Left ventricle myocardium superior (tissue), 1 donor: ENCODE results near the gene PPP4R1. TPM values are rescaled to one million over a fixed set of nuclear protein-coding genes. Genes with fewer than 3 reads are reported as not detected.

ENCODE experiments used
- ATAC-seq: fragments of 200-7000 bp; cut with Tn5 transposase; one replicate; pipeline ENCODE4 v1.9.1; 2020; ENCODE audit warnings: mild to moderate bottlenecking, moderate library complexity
- DNase-seq: peaks from one replicate; pipeline ENCODE4 v3.0.0-alpha.2; 2020
- intact Hi-C: fragments of 100-400 bp; cut with micrococcal nuclease; formaldehyde crosslinking; loops from one replicate; pipeline ENCODE4 v1.11.0; 2022
- total RNA-seq: library from RNA; stranded (reverse); fragmentation: NEBNext Ultra II Directional; extraction: Animal tissue kit (Norgen Biotek cat#: 25700); gene quantifications from one replicate; pipeline ENCODE4 v1.2.1, GENCODE V29; 2021
- donor health status: DM: no; HTN: yes; CAD: no; lungs with severe emphysema.

The PPP4R1 gene
- total RNA-seq, 1 donor from 2014 or later: 59.2 TPM

GRCh38 chr18:9559253-9559652, 55.1 kb downstream of the PPP4R1 start:
- intact Hi-C loops: no loop called here
- ATAC-seq: no peak
- no peak for DNase-seq

- ATAC-seq: no peak
- no peak for DNase-seq
- intact Hi-C loops: no loop called here
These were observed 55.8 kb downstream of the PPP4R1 start for GRCh38 chr18:9558387-9559064.

GRCh38 chr18:9557250-9557943, 57.0 kb downstream of the PPP4R1 start:
- DNase-seq (no peak), ATAC-seq (no peak)
- intact Hi-C loops: no loop called here

- DNase-seq: no peak
- no peak for ATAC-seq
- intact Hi-C loops: no loop called here
These were observed 61.7 kb downstream of the PPP4R1 start for GRCh38 chr18:9552616-9553015.

GRCh38 chr18:9552191-9552590, 62.2 kb downstream of the PPP4R1 start:
- no peak for DNase-seq
- ATAC-seq: no peak
- intact Hi-C loops: no loop called here

- ATAC-seq (no peak), DNase-seq (no peak)
- intact Hi-C loops: no loop called here
These were observed 63.9 kb downstream of the PPP4R1 start for GRCh38 chr18:9550429-9550828.

GRCh38 chr18:9549405-9549804, 65.0 kb downstream of the PPP4R1 start:
- no peak for DNase-seq
- intact Hi-C loops: no loop called here
- ATAC-seq: peak; percentile 37

- no peak for ATAC-seq
- no peak for DNase-seq
- intact Hi-C loops: no loop called here
These were observed 66.6 kb downstream of the PPP4R1 start for GRCh38 chr18:9547782-9548181.

GRCh38 chr18:9546468-9546867, 67.9 kb downstream of the PPP4R1 start:
- intact Hi-C loops: no loop called here
- DNase-seq: no peak

GRCh38 chr18:9545029-9545428, 69.3 kb downstream of the PPP4R1 start:
- intact Hi-C loops: no loop called here
- ATAC-seq (no peak), DNase-seq (no peak)

More at GRCh38 chr18:9546468-9546867, 67.9 kb downstream of the PPP4R1 start:
- ATAC-seq: no peak

GRCh38 chr18:9542924-9543323, 71.4 kb downstream of the PPP4R1 start:
- DNase-seq: no peak
- intact Hi-C loops: no loop called here
- ATAC-seq: peak; percentile 15

- DNase-seq: no peak
- intact Hi-C loops: no loop called here
- ATAC-seq: no peak
These were observed 74.4 kb downstream of the PPP4R1 start for GRCh38 chr18:9539938-9540337.

- no peak for ATAC-seq
- intact Hi-C loops: no loop called here
- no peak for DNase-seq
These were observed 75.1 kb downstream of the PPP4R1 start for GRCh38 chr18:9539283-9539682.

- no peak for ATAC-seq
- no peak for DNase-seq
- intact Hi-C loops: no loop called here
These were observed 76.7 kb downstream of the PPP4R1 start for GRCh38 chr18:9537677-9538076.

GRCh38 chr18:9536354-9537152, 77.8 kb downstream of the PPP4R1 start:
- no peak for DNase-seq
- ATAC-seq: no peak
- intact Hi-C loops: no loop called here

- DNase-seq (no peak), ATAC-seq (no peak)
- intact Hi-C loops: no loop called here
These were observed 78.8 kb downstream of the PPP4R1 start for GRCh38 chr18:9535430-9535991.

GRCh38 chr18:9534844-9535243, 79.5 kb downstream of the PPP4R1 start:
- intact Hi-C loops: no loop called here
- DNase-seq: no peak
- ATAC-seq: no peak

- intact Hi-C loops: no loop called here
- DNase-seq: no peak
- ATAC-seq: no peak
These were observed 82.5 kb downstream of the PPP4R1 start for GRCh38 chr18:9531791-9532410.

- intact Hi-C loops: no loop called here
- no peak for ATAC-seq
- DNase-seq: no peak
These were observed 83.9 kb downstream of the PPP4R1 start for GRCh38 chr18:9530226-9531009.
